ENCODE data around the gene SH3RF3.

The SH3RF3 gene

GRCh38 chr2:109300582-109300981 is 171.6 kb downstream of the SH3RF3 start:
- no peak for DNase-seq (ENCODE audit: low read depth)
- no peak for TF ChIP-seq CTCF (IDR thresholded peaks at IDR 0.05; ENCODE audit: low read depth, low read length, missing control alignments)

GRCh38 chr2:109301746-109302145 is 172.7 kb downstream of the SH3RF3 start:
- no peak overlapping the region for H3K4me3 ChIP-seq (ENCODE audit: low read depth, low read length)
- DNase-seq (ENCODE audit: low read depth) = no peak
- no peak for TF ChIP-seq CTCF (IDR thresholded peaks at IDR 0.05; ENCODE audit: low read depth, low read length, missing control alignments)

More at GRCh38 chr2:109300582-109300981, 171.6 kb downstream of the SH3RF3 start:
- H3K4me3 ChIP-seq (ENCODE audit: low read depth, low read length) = no peak overlapping the region

GRCh38 chr2:109302319-109302718 is 173.3 kb downstream of the SH3RF3 start:
- no peak overlapping the region for H3K4me3 ChIP-seq (ENCODE audit: low read depth, low read length)
- no peak for TF ChIP-seq CTCF (IDR thresholded peaks at IDR 0.05; ENCODE audit: low read depth, low read length, missing control alignments)
- no peak for DNase-seq (ENCODE audit: low read depth)

GRCh38 chr2:109304242-109304641 is 175.2 kb downstream of the SH3RF3 start:
- TF ChIP-seq CTCF (IDR thresholded peaks at IDR 0.05; ENCODE audit: low read depth, low read length, missing control alignments) = no peak
- H3K4me3 ChIP-seq (ENCODE audit: low read depth, low read length) = no peak overlapping the region
- DNase-seq (ENCODE audit: low read depth) = no peak

- DNase-seq (ENCODE audit: low read depth) = no peak
- H3K4me3 ChIP-seq (ENCODE audit: low read depth, low read length) = no peak overlapping the region
- TF ChIP-seq CTCF (IDR thresholded peaks at IDR 0.05; ENCODE audit: low read depth, low read length, missing control alignments) = no peak
Measured at GRCh38 chr2:109304731-109305470, 175.9 kb downstream of the SH3RF3 start.

GRCh38 chr2:109305490-109306167 is 176.6 kb downstream of the SH3RF3 start:
- no peak overlapping the region for H3K4me3 ChIP-seq (ENCODE audit: low read depth, low read length)
- no peak for DNase-seq (ENCODE audit: low read depth)
- TF ChIP-seq CTCF (IDR thresholded peaks at IDR 0.05; ENCODE audit: low read depth, low read length, missing control alignments) = no peak
